NCI-H2081 (cell line): ENCODE results near the gene AUH.

Experiments
- DNase-seq, 2 experiments: peaks; one replicate each; lab custom pipeline; 2025; lab: John Stamatoyannopoulos, UW

AUH gene

DNA sequence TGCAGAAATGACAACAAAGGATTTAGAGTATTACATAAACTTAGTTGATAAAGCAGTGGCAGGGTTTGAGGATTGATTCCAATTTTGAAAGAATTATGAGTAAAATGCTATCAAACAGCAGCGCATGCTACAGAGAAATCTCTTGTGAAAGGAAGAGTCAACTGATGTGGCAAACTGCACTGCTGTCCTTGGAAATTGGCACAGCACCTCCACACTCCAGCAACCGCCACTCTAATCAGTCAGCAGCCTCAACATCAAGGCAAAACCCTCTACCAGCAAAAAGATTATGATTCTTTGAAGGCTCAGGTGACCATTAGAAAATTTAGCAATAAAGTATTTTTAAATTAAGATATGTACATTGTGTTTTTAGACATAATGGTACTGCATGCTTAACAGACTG, 66.4 kb downstream of the AUH start:
- DNase-seq = no peak

- DNase-seq = no peak
These were observed 69.9 kb downstream of the AUH start for GRCh38 chr9:91291866-91292265.

DNA sequence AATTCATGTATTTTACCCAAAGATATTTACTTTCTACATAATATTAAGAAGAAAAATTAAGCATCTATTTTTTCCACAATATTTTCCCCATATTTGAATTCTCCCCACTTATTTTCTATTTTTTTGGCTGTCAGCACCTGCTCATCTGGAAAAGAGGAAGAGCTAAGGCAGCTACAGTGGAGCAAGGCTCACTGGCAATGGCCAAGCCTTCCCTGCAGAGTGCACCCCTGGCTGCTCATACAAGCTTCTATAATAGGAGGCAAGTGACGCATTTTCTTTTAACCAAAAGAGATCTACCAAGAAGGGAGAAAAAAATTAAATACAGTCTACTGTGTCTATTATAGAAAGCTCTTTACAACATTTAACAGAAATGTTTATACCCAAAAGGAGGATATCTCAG, 72.5 kb downstream of the AUH start:
- no peak for DNase-seq

GRCh38 chr9:91285729-91286353, 75.9 kb downstream of the AUH start:
- no peak for DNase-seq

DNA sequence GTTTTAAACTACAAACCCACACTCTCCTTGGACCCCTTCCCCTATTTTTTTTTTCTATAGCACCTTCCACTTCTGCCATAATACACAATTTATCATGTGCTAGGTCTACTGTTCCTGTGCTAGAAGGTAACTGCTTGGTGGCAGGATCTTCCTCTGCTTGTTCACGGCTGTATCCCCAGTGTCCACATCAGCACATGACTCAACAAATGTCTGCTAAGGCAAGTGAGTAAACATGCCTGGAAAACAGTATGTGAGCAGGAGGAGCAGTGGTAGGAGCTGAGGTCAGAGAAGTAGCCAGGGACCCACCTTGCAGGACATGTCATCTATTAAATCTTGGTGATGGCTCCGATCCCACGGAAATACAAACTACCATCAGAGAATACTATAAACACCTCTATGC, 79.4 kb downstream of the AUH start:
- no peak for DNase-seq

DNA sequence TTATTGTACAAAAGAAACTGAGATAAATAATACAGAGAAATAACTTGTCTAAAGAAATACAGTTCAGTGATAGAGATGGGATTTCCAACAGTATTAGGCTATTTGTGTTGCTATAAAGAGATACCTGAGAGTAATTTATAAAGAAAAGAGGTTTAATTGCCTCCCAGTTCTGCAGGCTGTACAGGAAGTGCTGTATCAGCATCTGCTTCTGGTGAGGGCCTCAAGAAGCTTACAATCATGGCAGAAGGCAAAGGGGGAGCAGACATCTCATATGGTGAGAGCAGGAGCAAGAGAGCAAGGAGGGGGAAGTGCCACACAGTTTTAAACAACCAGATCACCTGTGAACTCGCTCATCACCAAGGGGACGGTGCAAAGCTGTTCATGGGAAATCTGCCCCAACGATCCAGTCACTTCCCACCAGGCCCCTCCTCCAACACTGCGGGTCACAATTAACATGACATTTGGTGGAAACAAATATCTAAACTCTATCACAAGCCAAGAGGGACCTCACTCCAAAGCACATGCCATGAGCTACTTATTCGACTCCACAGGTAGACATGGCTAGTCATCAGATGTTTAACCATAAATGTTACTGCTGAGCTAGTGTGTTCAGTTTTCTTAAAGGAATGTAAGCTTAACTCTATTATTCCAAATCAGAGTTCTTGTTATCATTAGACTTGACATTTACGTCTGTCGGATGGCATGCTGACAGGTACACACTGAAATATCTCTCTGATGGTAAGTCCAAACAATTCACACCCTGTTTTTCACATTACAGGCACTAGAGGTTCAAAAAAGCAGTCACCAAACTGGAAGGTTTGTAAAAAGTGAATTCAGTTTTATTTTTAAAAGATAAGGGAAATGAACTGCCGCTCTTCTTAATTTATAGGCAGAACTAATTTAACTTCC, 82.2 kb downstream of the AUH start:
- no peak for DNase-seq

GRCh38 chr9:91276513-91276912, 85.2 kb downstream of the AUH start:
- DNase-seq = no peak

DNA sequence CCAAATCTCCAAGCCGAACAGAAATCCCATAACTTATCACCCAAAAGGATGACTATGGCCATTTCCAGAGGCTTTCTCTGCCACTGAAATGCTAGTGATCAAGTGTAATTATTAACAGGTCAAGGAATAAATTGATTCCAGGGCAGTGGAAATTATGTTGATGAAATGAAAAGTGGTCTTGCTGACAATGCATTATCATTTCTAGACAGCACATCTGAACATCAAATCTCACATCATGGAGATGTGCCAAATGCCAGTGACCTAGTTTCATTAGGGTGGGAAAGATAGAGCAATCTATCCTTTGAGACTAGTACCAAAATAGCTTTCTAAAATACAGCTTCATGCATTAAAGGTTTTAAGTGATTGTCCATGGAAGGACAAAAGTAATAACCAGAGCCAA, 86.1 kb downstream of the AUH start:
- no peak for DNase-seq

GRCh38 chr9:91274949-91275492, 86.7 kb downstream of the AUH start:
- DNase-seq = no peak

DNA sequence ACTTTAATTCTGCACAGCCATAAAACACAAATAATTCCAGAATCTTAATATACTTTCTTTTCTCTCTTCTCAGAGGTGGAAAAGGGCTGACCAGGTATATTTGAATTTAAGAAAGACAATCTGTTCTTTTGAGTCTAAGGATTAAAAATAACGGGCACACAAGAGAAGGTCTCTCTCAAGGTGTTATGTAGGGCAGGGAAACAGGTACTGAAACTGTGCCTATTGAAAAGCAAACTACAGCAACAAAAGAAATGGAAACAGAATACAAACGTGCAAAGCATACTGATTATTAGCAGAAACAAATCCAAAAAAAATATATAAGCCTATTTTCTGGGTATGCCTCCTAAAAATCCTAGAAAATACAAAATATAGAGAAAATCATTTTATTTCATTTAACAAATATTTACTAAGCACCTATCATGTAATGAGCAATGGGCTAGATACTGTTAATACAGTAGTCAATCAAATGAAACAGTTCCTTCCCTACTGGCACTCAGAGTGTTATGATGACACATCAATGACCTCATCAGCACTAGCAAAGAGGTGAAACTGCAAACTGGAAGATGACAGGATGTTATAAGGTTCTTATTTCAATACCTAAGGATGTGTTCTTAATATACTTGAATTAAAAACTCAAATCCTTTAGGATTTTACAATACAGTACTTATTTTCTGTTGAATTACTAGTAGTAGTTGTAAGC, 87.7 kb downstream of the AUH start:
- no peak for DNase-seq

DNA sequence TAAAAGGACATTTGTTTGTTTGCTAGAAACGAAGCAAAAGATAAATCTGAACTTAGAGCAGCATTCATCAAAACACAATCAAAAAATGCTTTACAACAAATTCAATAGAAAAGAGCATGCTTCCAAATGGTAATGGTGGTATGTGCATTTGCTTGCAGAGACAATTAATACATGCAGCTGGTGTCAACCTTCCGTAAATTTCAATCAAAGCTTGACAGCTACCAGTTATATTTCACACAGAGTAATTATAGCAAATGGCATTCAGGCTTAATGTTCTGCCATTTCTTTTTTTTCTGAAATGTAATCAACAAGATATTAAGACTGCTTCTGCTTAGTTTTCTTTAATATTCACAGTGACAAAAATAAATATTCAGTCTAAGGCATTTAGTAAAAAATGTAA, 90.6 kb downstream of the AUH start:
- DNase-seq = no peak

- no peak for DNase-seq
These were observed 91.7 kb downstream of the AUH start for GRCh38 chr9:91269907-91270491.

- no peak for DNase-seq
These were observed 95.3 kb downstream of the AUH start for GRCh38 chr9:91266448-91266847.

GRCh38 chr9:91265514-91265913, 96.2 kb downstream of the AUH start:
- DNase-seq = no peak

GRCh38 chr9:91261417-91261816, 100.3 kb downstream of the AUH start:
- no peak for DNase-seq

- DNase-seq = no peak
These were observed 102.6 kb downstream of the AUH start for GRCh38 chr9:91259162-91259561.

DNA sequence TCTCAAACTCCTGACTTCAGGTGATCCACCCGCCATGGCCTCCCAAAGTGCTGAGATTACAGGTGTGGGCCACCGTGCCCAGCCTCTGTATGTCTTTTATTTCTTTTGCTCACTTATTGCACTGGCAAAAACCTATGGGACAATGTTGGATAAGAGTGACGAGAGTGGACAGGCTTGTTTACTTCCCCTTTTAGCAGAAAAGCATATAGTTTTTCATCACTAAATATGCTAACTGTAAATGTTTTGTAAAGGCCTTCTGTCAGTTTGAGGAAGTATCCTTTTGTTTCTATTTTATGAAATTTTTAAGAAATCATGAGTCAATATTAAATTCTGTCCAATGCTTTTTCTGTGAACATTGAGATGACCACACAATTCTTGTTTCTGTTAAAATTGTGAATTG, 103.3 kb downstream of the AUH start:
- DNase-seq = no peak

DNA sequence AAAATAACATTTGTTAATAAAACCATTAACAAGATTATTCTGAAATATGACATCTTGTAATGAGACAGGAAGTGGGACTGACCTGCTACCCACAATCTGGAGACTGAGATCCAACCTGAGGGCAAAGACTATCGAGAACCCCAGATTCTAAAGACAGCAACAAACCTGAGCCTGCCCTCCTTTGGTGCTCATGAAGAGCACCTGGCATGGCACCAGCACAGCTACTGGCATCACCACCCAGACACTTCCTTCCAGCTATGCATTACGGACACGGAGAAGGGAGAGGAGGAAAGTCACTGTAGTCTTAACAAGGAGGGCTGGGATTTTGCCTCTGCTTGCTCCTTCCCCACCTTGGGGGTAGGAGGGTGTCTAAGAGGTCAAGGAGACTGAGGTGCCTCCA, 105.5 kb downstream of the AUH start:
- DNase-seq = no peak

- DNase-seq = no peak
These were observed 106.4 kb downstream of the AUH start for GRCh38 chr9:91255327-91255726.

DNA sequence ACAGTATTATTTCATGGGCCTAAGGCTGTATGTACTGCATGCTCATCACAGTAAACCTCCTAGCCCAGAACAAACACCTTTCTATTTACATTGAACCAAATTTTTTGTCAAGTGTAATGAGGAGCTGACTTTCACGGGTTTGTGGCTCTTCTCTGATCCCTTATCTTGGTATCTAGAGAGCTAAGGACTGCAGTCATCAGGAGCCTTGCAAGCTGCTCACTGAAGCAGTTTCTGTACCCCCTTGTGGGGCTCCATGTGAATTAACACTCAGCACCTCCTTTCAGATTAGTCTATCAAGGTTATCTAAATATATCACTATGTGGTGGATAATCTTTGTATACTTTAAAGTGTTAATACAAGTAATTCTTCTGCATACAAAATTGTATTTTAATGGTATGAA, 108.2 kb downstream of the AUH start:
- no peak for DNase-seq

DNA sequence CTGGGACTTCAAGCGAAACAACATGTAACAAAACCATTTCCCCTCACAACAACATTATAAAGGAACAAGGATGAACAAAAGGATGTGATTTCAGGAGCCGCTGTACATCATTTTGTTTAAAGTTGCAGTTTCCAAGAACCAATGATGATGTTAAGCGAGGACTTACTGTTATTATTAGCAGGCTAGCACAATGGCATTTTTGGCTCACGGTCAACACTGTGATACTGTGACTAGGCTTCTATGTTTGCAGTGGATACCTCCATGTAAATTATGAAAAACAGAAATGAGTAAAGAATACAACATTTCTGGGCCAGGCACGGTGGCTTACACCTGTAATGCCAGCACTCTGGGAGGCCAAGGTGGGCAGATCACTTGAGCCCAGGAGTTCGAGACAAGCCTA, 113.0 kb downstream of the AUH start:
- DNase-seq = no peak

- DNase-seq = no peak
These were observed 114.4 kb downstream of the AUH start for GRCh38 chr9:91247278-91247677.
